HCT116 (cell line): ENCODE measurements around the gene EFL1.

Source experiments
- ATF3 ChIP-seq: IDR thresholded peaks from 2 replicates; pipeline ENCODE4 v1.6.1; 2012
- CEBPB ChIP-seq: IDR thresholded peaks from 2 replicates; pipeline ENCODE4 v1.6.1; 2012; ENCODE audit warnings: low read depth
- CTCF ChIP-seq, 3 experiments: fragments of 200-600 bp in 1 of 3; sonication (generic) in 1 of 3; IDR thresholded peaks in 2 of 3; conservative IDR thresholded peaks in 1 of 3; 2 replicates each; pipeline ENCODE4 v1.5.1; 2012 to 2017; ENCODE audit warnings: low read depth in 2 of 3, low read length in 2 of 3, antibody characterized with exemption in 1 of 3, borderline replicate concordance in 1 of 3, control low read depth in 1 of 3, mild to moderate bottlenecking in 1 of 3, mixed read lengths in 1 of 3, mixed run types in 1 of 3, moderate library complexity in 1 of 3; ENCODE audit not compliant: insufficient read depth in 1 of 3
- EZH2 ChIP-seq: fragments of 200-600 bp; sonication (generic); IDR thresholded peaks from 2 replicates; pipeline ENCODE4 v1.6.1; 2017; ENCODE audit warnings: antibody characterized with exemption, mixed run types
- JUND ChIP-seq: IDR thresholded peaks from 2 replicates; pipeline ENCODE4 v1.6.1; 2012
- POLR2A ChIP-seq: IDR thresholded peaks from 2 replicates; pipeline ENCODE4 v1.7.0; 2011; ENCODE audit warnings: borderline replicate concordance; ENCODE audit not compliant: insufficient read depth, insufficient read length; ENCODE audit errors: extremely low read depth
- POLR2AphosphoS5 ChIP-seq: IDR thresholded peaks from 2 replicates; pipeline ENCODE4 v1.6.1; 2011; ENCODE audit warnings: mild to moderate bottlenecking, low read depth, low read length, moderate library complexity
- RAD21 ChIP-seq: IDR thresholded peaks from 2 replicates; pipeline ENCODE4 v1.6.1; 2012; ENCODE audit warnings: low read depth, mild to moderate bottlenecking
- REST ChIP-seq: IDR thresholded peaks from 2 replicates; pipeline ENCODE4 v1.6.1; 2012; ENCODE audit warnings: low read depth
- SP1 ChIP-seq: IDR thresholded peaks from 2 replicates; pipeline ENCODE4 v1.6.1; 2012; ENCODE audit warnings: low read depth
- YY1 ChIP-seq: IDR thresholded peaks from 2 replicates; pipeline ENCODE4 v1.6.1; 2011; ENCODE audit warnings: low read length, low read depth, moderate library complexity, mild to moderate bottlenecking; ENCODE audit not compliant: insufficient replicate concordance; ENCODE audit errors: extremely low read depth

GRCh38 chr15:82137261-82137660 lies 125.3 kb downstream of the EFL1 start:
- TF ChIP-seq YY1 = no peak
- no peak for TF ChIP-seq CTCF (IDR thresholded peaks at IDR 0.05 in 2 of 3, conservative IDR thresholded peaks at IDR 0.05 in 1 of 3; ENCODE audit: borderline replicate concordance in 1 of 3, insufficient read depth in 1 of 3, low read depth in 2 of 3, low read length in 2 of 3)
- no peak for TF ChIP-seq POLR2AphosphoS5
- TF ChIP-seq REST = no peak
- no peak for TF ChIP-seq POLR2A
- TF ChIP-seq CEBPB = no peak
- no peak for TF ChIP-seq EZH2
- TF ChIP-seq SP1 = no peak
- no peak for TF ChIP-seq JUND
- no peak for TF ChIP-seq RAD21
- no peak for TF ChIP-seq ATF3
